Neural cell (in vitro differentiated cells): ENCODE measurements around the gene TMEM212.

Experiments used
- CTCF ChIP-seq: fragments of 450-650 bp; IDR thresholded peaks from 2 replicates; pipeline ENCODE4 v1.5.1; 2014; ENCODE audit warnings: antibody characterized with exemption, mild to moderate bottlenecking, moderate library complexity; ENCODE audit not compliant: poor library complexity, severe bottlenecking
- EP300 ChIP-seq: fragments of 450-650 bp; conservative IDR thresholded peaks from 2 replicates; pipeline ENCODE4 v1.6.1; 2014; ENCODE audit warnings: antibody characterized with exemption, mild to moderate bottlenecking, moderate library complexity; ENCODE audit not compliant: poor library complexity, severe bottlenecking
- EZH2 ChIP-seq: fragments of 200-600, 300-800 bp; shearing (Covaris generic), sonication (generic); IDR thresholded peaks from 2 replicates; pipeline ENCODE4 v1.6.1; 2014; ENCODE audit warnings: antibody characterized with exemption, low read length, borderline replicate concordance, mild to moderate bottlenecking; ENCODE audit not compliant: insufficient read depth, poor library complexity, severe bottlenecking
- POLR2AphosphoS5 ChIP-seq: IDR thresholded peaks from 2 replicates; pipeline ENCODE4 v1.6.1; 2012
- RAD21 ChIP-seq: fragments of 450-650 bp; conservative IDR thresholded peaks from 2 replicates; pipeline ENCODE4 v1.6.1; 2014; ENCODE audit warnings: antibody characterized with exemption, mild to moderate bottlenecking, moderate library complexity

- TF ChIP-seq CTCF (no peak), EP300 (no peak), RAD21 (no peak), POLR2AphosphoS5 (no peak), EZH2 (no peak)
Measured at GRCh38 chr3:171883257-171883892, 40.2 kb downstream of the TMEM212 start.
